NCI-H1694 treated with DMSO at 0.1 percent for 48 hours (cell line): ENCODE data around the gene CHST6.
"Not testable (repeated sequence)": the region's sequence is repeated elsewhere in the genome, so short reads cannot be mapped to it uniquely, and the experiment has no call there.

Source experiments
- DNase-seq: peaks from one replicate; lab custom pipeline; 2025; lab: John Stamatoyannopoulos, UW

The CHST6 gene

DNA sequence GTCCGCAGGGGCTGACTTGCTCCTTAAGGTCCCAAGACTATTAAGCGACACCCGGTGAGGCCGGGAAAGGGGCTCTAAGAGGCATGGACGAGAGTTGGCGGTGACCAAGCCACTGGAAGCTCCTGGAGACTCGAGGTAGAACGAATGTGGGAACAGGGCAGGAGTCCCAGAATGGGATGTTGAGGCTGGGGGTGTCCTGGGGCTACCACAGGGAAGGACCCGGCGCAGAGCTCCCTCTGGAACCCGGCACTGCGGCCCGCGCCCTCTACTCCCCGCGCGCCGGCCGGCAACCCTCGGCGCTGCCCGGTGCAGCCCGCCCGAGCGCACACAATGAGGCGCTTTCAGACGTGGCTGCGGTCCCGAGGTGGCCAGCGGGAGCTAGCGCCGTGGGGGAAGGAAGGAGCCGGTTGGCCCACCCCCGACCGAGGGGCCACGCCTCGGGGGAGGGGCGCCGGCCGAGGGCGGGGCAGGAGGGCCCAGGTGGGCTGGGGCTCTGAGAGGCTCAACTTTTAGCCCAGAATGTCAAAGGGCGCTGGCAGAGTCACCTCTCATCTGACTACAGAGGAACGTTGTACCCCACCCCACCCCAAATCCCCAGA lies at the start of gene CHST6:
CHST6 (minus strand) TSS at position 366 of the 599 bp plus-strand sequence. CDS start 15,613 bp downstream, outside the sequence.
- DNase-seq = no peak

GRCh38 chr16:75542462-75542861 lies 47.2 kb upstream of the CHST6 start:
- not testable (repeated sequence) for DNase-seq

- DNase-seq = no peak
Observed at GRCh38 chr16:75541236-75541635, 46.0 kb upstream of the CHST6 start.

DNA sequence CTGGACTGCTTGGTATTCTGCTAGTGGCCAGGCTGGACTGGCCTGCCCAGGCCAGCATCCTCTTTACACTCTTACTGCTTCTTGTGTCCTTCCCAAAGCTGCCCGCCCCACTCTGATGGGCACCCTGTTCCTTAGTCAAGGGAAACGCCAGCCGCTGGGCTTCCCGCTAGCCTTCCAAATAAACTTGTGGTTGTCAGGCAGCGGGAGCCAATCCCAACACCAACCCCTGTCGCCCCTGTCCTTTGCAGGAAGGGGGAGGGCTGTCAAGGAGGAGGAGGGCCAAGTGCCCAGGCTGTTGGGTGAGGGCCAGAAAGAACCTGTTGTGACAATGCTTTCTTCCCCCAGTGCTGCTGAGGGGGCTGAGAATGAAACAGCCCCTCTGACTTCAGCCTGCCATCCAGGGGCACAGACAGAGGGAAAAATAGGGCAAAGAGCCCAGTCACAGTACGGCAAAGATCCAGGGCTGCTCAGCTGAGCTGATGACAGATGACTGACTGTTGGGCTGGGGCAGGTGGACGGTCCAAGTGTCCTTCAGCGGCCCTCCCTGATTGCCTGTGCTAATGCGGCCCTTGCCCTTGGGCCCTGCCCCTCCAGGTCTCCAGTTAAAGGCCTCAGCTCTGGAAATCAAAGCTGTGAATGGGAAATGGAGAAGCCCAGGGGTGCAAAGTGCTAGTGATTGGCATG lies 43.8 kb upstream of the CHST6 start:
- DNase-seq = not testable (repeated sequence)

- DNase-seq = no peak
Observed at GRCh38 chr16:75537776-75538175, 42.5 kb upstream of the CHST6 start.

- DNase-seq = no peak
Observed at GRCh38 chr16:75535901-75536300, 40.7 kb upstream of the CHST6 start, which contains the start of gene CHST5. Gene CHST5, minus strand, starts transcription at chr16:75536108. Its CDS starts 5,724 bp downstream, at chr16:75530384.

DNA sequence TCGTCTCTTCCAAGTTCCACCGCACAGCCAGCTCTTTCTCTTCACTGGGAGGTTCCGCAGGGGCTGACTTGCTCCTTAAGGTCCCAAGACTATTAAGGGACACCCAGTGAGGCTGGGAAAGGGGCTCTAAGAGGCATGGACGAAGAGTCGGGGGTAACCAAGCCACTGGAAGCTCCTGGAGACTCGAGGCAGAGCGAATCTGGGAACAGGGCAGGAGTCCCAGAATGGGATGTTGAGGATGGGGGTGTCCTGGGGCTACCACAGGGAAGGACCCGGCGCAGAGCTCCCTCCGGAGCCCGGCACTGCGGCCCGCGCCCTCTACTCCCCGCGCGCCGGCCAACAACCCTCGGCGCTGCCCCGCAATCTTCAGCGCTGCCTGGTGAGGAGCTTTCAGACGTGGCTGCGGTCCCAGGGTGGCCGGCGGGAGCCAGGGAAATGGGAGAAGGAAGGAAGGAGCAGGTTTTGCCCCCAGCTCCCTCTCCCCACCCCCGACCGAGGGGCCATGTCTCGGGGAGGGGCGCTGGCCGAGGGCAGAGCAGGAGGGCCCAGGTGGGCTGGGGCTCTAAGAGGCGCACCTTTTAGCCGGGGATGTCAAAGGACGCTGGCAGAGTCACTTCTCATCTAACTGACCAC lies 40.1 kb upstream of the CHST6 start:
- DNase-seq = no peak

DNA sequence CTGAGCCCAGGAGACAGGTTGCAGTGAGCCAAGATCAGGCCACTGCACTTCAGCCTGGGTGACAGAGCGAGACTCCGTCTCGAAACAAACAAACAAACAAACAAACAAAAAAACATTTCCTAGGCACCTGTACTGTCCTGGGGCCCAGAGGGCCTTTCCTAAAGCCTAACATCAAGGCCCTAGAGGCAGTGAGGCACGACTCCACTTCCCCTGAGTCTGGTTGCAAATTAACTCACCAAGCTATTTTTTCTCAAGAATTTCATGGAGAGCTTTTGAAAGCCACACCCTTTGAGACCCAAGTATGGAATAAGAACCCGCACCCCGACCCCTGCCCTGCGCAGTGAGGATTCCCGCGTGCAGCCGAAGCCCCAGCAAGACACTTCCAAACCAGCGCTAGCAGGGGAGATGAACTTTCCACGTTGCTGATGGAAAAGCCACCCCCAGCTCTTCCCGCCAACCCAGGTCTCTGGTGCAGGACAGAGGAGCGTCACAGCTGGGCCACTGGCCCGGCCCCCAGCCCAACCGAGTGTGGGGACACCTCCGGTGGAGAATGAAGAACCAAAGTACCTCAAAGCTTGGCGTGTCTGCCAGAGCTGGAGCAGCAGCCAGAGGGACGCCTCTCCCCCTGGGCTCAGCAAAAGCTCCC lies 39.4 kb upstream of the CHST6 start:
- DNase-seq = no peak

DNA sequence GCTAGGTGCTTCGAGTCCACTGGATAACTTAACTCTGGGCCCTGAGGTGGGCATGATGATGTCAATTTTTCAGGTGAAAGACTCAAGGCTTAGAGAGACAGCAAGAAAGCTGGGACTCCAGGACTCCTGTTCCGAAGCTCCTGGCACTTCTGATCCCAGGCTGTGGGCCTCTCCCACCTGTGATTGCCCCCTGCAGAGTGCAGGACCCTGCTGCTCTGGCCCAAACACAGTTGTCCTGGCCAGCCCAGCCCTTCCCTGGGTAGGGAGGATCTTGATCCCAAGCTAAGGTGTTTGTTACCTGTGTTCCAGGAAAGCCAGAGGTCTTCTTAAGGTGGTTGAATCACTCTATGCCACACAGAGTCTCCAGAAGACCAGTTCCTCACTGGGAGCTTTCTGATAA lies 37.5 kb upstream of the CHST6 start:
- DNase-seq = no peak

DNA sequence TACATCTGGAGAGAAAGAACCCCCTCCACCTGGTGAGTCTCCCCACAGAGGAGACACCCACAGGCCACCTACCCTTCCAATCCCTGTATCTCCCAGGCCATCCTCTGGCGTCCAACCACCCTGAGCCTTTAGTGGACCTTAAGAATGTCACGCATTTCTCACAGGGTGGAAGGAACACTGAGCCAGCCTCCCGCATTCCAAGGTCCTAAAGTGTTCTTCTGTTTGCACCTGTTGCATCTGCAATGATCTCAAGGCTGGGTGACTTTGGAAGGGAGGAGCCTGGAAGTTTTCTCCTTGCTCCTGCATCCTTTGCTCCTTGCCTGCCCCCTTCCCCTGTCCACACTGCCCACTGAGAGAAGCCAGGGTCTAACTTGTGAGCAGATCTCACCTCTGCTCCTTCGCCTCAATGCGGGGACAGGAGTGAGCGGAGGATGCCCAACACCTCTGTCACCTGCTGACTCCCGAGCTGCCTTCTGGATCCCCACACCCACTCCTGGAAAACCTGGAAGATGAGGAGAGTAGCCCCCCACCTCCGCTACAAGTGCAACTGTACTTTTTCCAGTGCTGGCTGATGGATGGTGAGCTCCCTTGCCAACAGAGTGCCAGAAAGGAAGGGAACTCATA lies 37.0 kb upstream of the CHST6 start:
- no peak for DNase-seq

DNA sequence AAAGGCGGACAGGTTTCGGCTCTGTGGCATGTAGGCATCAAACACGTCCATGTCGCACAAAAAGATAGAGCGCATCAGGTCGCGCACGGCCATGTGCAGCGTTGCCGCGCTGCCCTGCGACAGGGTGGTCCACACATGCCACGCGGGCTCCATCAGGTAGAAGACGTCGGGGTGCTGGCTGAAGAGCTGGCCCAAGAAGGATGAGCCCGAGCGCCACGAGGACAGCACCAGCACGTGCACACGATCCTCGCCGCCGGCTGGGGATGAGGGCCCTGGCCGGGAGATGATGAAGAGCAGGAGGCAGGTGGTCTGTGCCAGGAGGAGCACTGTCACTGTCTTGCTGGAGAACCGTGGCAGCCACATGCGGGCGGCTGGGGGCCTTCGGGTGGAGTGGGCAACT lies 34.7 kb upstream of the CHST6 start:
- DNase-seq = no peak

DNA sequence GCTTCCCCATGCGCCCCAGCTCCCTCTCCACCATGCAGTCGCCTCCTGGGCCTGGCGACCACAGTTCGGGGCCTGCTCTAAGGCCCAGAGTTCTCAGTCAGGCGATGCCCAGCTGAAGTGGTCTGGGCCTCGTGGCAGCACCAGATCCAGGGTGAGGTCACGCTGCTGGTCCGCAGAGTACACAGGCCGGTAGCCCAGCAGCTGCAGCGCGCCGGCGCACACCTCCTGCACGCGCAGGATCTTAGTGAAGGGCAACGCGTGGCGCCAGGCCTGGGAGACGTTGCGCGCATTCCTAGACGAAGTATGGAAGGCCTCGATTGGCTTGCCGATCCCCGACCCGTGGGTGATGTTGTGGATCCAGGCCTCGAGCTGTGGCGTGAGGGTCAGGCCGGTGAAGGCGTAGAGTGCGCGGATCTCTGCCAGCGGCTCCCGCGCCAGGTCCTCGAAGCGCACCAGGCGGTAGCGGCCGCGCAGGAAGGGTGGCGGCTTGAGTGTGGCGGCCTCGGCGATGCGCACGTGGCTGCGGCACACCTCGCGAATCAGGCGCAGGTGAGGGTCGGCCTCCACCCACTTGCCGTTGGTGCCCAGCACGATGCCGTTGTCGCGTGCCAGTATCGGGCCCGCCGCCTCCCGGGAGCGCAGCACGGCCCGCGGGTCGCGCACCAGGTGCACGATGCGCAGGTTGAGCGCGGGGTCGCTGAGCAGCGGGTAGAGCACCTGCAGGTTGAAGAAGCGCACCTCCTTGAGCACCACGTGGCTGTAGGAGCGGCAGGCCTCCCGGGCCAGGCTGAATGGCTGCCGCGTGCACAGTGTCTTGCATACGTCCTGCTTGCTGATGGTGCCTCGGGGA lies 34.0 kb upstream of the CHST6 start:
- no peak for DNase-seq

DNA sequence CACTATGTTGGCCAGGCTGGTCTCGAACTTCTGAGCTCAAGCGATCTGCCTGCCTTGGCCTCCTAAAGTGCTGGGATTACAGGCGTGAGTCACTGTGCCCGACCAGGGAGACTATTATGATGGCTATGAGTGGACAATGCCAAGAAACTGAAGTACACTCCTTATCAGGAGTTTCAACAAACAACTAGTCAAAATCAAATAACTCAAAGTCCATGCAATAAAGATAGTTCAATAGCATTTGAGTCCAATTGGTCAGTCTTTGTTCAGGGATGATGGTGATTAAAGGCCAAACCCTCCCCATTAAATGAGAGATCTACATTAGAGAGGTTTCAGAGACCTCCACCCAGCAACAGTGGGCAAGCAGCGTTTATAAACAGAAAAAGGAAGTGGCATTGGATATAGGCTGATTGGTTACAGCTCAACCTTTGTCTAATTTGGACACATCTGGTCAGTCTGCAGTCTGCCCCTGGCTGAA lies 32.6 kb upstream of the CHST6 start:
- no peak for DNase-seq

DNA sequence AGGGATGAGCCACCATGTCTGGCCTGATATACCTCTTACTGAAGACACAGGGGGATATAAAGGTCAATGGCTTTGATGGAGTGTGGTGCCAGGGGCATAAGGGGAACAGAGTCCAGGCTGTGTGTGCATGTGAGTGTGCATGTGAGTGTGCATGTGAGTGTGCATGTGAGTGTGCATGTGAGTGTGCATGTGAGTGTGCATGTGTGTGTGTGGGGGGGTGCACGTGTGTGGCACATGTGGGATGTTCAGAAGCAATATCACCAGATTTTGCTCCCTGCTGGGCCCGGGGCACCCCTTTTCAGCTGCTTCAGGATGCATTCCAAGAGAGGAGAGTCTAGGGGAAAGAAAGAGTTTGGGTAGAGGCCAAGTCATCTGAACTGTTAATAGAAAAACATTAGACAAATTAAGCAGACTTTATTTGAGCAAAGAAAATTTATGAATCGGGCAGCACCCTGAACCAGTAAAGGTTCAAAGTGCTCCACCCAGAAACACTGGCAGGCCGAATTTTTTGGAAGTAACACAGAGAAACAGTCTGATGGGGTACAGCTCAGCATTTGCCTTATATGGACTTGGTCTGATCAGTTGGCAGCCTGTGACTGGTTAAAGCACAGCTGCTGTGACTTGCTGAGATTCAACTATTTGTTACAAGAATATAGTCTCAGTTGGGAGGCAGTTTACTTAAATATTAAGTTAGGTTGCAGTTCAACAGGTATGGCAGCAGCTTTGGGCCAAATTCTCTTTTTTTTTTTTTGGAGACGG lies 31.0 kb upstream of the CHST6 start:
- no peak for DNase-seq

- no peak for DNase-seq
Observed at GRCh38 chr16:75519175-75519574, 23.9 kb upstream of the CHST6 start.

DNA sequence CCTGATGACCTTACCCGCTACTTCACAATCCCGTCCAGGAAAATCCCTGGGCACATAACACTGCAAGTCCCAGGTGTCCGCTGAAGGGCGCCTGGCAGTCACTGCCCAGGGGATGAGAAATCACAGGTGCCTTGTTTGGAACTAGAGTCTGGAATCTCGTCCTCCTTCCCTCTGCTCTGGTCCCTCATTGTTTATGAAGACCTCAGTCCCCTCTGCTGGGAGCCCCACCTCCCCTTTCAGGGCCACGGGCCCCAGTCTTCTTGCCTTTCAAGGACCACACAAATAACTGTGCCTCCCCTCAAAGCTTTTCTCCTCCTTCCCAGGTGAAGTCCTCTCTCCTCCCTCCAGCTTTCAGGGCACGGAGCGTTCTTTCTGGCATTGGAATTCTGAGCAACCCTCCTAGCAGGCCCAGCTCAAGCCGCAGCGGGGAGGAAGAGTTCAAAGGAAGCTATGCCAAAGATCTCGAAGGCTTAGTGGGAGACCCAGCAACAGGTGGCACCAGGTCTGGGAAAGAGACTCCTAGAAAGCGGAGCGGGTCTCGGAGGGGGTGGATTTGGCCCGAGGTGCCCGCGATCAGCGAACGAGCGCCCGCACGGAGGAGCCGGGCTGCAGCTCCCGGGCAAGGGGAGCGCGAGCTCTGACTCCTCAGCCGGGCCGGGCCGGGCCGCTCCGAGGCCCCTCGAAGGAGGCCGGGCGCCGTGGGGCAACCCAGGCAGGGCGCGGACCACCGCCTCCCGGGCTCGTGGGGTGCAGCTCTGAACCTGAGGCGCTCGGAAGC lies 21.1 kb upstream of the CHST6 start:
- DNase-seq = not testable (repeated sequence)

GRCh38 chr16:75514296-75514695 lies 19.1 kb upstream of the CHST6 start:
- DNase-seq = no peak

- DNase-seq = no peak
Observed at GRCh38 chr16:75506574-75506973, 11.3 kb upstream of the CHST6 start.

DNA sequence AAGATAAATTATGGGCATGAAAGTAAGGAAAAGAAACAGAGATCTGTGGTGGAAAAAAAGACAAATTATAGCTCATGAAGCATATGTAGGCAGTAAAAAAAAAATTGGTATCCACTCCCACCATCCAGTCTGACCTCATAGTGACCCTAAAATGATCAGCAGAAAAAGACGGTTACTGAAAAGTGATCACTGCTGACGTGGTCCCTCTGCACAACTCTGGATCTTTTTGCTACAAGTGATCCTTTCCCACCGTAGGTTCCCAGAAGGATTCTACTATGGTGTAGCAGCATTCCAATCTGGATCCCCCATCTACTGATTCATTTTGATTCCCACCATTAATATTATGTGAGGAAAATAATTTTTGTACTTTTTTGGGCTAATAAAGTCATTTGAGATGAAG lies 10.9 kb upstream of the CHST6 start:
- DNase-seq = no peak

DNA sequence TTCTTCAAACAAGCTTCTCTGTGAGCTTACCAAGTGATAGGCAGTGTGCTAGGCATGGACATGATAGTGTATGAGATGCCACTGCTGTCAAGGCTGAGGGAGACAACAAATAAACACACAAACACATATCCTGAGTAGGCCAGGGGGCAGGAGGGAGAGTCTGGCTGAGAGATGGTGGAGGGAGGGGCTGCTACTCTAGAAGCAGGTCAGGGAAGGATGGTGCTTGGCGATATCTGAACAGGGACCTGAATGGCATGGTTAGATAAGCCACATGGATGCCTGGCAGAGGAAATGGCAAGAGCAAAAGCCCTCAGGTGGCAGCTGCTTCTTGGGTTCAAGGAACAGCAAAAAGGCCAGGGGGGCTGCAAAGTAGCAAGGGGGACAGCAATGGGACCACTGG lies 8.6 kb upstream of the CHST6 start:
- DNase-seq = no peak
